Mucosa of rectum (tissue), 2 donors: ENCODE measurements around the gene AKAP13.

Experiments used
- H3K27ac ChIP-seq, 2 donors: one replicate each; pipeline ENCODE4 v1.7.0; 2013; ENCODE audit warnings: inconsistent platforms in 2 of 2, low read depth in 2 of 2, low read length in 2 of 2
- H3K27me3 ChIP-seq, 2 donors: one replicate each; pipeline ENCODE4 v1.7.0; 2013; ENCODE audit warnings: low read length in 2 of 2; ENCODE audit not compliant: control insufficient read depth in 2 of 2, insufficient read depth in 2 of 2
- H3K36me3 ChIP-seq, 2 donors: one replicate each; pipeline ENCODE4 v1.7.0; 2013; ENCODE audit warnings: low read length in 2 of 2; ENCODE audit not compliant: control insufficient read depth in 2 of 2, insufficient read depth in 2 of 2
- H3K4me1 ChIP-seq, 2 donors: one replicate each; pipeline ENCODE4 v1.7.0; 2013; ENCODE audit warnings: low read length in 2 of 2, mild to moderate bottlenecking in 1 of 2; ENCODE audit not compliant: control insufficient read depth in 2 of 2, insufficient read depth in 2 of 2
- H3K4me3 ChIP-seq, 2 donors: one replicate each; pipeline ENCODE4 v1.7.0; 2013; ENCODE audit warnings: low read length in 2 of 2
- H3K9ac ChIP-seq, 2 donors: one replicate each; pipeline ENCODE4 v1.7.0; 2013; ENCODE audit warnings: low read length in 2 of 2, low read depth in 1 of 2, mild to moderate bottlenecking in 1 of 2
- H3K9me3 ChIP-seq, 2 donors: one replicate each; pipeline ENCODE4 v1.7.0; 2013; ENCODE audit warnings: low read length in 2 of 2; ENCODE audit not compliant: control insufficient read depth in 2 of 2
- donor health status: healthy.
- donor health status: Normal muscosa, but diverticular disease.

AKAP13 gene

GRCh38 chr15:85636351-85636750 is 255.9 kb downstream of the AKAP13 start:
- no peak overlapping the region for H3K27ac ChIP-seq
- H3K27me3 ChIP-seq, result no peaks in the 10 kb centered on the region
- H3K9ac ChIP-seq, result no peak overlapping the region
- H3K4me1 ChIP-seq, result peaks cover 16 to 24% of the 10 kb centered on the region in 2 donors
- no peaks in the 10 kb centered on the region for H3K9me3 ChIP-seq
- peaks cover 5 to 9% of the 10 kb centered on the region in 2 donors for H3K36me3 ChIP-seq
- no peak overlapping the region for H3K4me3 ChIP-seq

- Histone ChIP-seq H3K4me1 (peaks cover 22 to 27% of the 10 kb centered on the region in 2 donors), H3K27ac (peak overlapping the region in 1 of 2 donors; percentile 54), H3K9ac (no peak overlapping the region), H3K9me3 (no peaks in the 10 kb centered on the region), H3K4me3 (peak overlapping the region in 1 of 2 donors; percentile 3), H3K27me3 (no peaks in the 10 kb centered on the region), H3K36me3 (peaks cover 11 to 15% of the 10 kb centered on the region in 2 donors)
Measured at GRCh38 chr15:85639752-85640381, 259.5 kb downstream of the AKAP13 start.

DNA sequence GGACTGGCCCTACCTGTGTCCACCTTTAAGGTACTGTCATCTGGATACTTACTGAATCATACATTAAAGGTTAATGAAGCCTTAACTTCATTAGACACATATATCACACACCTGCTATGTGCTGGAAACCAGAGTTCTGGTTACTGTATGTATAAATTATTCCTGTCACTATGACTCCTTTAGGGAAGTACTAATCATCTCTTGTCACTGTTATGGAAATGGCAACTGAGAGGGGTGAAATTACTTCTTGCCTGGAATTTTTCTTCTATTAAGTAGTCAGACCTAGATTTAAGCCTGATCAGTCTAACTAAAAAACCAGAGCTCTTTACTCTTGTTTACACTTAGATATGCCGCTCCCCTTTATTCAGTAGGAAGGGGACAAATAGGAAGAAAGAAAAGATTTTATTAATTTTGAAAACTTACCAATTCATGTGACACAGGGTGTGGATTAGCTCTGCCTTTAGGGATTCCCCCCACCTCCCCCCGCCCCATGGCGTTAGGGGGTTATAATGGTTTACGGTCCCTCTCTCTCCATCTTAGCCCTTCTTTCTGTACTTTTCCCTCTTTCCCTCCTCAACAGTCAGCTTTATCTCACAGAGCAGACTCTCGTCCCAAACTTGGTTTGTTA is 261.8 kb downstream of the AKAP13 start:
- Histone ChIP-seq H3K4me3 (no peak overlapping the region), H3K4me1 (peaks cover 22 to 27% of the 10 kb centered on the region in 2 donors), H3K9me3 (no peaks in the 10 kb centered on the region), H3K9ac (peak overlapping the region; percentile 6 to 34), H3K27ac (peak overlapping the region; percentile 26 to 44), H3K36me3 (peaks cover 20 to 22% of the 10 kb centered on the region in 2 donors), H3K27me3 (no peaks in the 10 kb centered on the region)

- Histone ChIP-seq H3K4me1 (peaks cover 22 to 27% of the 10 kb centered on the region in 2 donors), H3K36me3 (peaks cover 20 to 22% of the 10 kb centered on the region in 2 donors), H3K4me3 (no peak overlapping the region), H3K27me3 (no peaks in the 10 kb centered on the region), H3K27ac (peak overlapping the region; percentile 26 to 44), H3K9me3 (no peaks in the 10 kb centered on the region), H3K9ac (peak overlapping the region in 1 of 2 donors; percentile 6)
Measured at GRCh38 chr15:85642693-85643066, 262.3 kb downstream of the AKAP13 start.

GRCh38 chr15:85646538-85647091 is 266.2 kb downstream of the AKAP13 start:
- Histone ChIP-seq H3K9me3 (no peaks in the 10 kb centered on the region), H3K27me3 (no peaks in the 10 kb centered on the region), H3K4me3 (no peak overlapping the region), H3K36me3 (peaks cover 13 to 24% of the 10 kb centered on the region in 2 donors), H3K27ac (peak overlapping the region in 1 of 2 donors; percentile 3), H3K4me1 (peaks cover 7 to 8% of the 10 kb centered on the region in 2 donors), H3K9ac (no peak overlapping the region)

- Histone ChIP-seq H3K9me3 (no peaks in the 10 kb centered on the region), H3K27me3 (no peaks in the 10 kb centered on the region), H3K36me3 (peaks cover 16 to 28% of the 10 kb centered on the region in 2 donors), H3K4me1 (no peaks in the 10 kb centered on the region), H3K9ac (peak overlapping the region in 1 of 2 donors; percentile 27), H3K27ac (peak overlapping the region in 1 of 2 donors; percentile 46), H3K4me3 (no peak overlapping the region)
Measured at GRCh38 chr15:85649372-85649771, 269.0 kb downstream of the AKAP13 start.

DNA sequence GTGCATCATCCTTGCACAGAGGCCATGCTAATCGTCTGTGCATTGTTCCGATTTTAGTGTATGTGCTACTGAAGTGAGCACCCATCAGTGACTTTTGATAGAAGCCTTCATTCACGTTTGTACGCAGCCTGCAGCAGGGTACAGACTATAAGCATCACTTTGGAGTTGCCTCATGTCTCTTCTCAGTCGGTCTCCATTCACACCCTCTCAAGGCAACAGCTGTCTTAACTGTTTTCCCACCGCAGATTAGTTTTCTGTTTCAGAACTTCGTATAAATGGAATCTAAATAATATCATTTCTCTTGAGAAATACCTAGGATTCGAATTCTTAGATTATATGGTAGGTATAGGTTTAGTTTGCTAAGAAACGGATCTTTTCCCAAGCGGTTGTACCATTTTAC is 271.1 kb downstream of the AKAP13 start:
- no peak overlapping the region for H3K27ac ChIP-seq
- H3K9me3 ChIP-seq, result no peaks in the 10 kb centered on the region
- no peaks in the 10 kb centered on the region for H3K27me3 ChIP-seq
- peaks cover 24 to 32% of the 10 kb centered on the region in 2 donors for H3K36me3 ChIP-seq
- no peak overlapping the region for H3K4me3 ChIP-seq
- H3K9ac ChIP-seq, result no peak overlapping the region
- no peaks in the 10 kb centered on the region for H3K4me1 ChIP-seq

DNA sequence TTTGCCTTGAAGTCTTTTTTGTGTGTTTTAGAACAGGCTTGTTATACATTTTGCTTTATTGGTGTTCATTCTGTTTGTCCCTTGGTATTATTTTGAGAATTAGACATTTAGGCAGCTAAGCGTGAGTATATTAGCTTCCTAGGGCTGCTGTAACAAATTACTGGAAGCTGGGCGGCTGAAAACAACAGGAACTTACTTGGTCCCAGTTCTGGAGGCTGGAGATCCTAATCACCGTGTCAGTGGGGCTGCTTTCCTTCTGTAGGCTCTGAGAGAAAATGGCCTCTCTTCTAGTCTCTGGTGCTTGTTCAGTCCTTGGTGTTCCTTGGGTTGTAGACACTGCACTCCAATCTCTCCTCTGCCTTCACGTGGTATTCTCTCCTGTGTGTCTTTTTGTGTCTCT is 272.1 kb downstream of the AKAP13 start:
- Histone ChIP-seq H3K4me3 (no peak overlapping the region), H3K36me3 (peaks cover 26 to 38% of the 10 kb centered on the region in 2 donors), H3K9ac (no peak overlapping the region), H3K9me3 (no peaks in the 10 kb centered on the region), H3K27me3 (no peaks in the 10 kb centered on the region), H3K4me1 (no peaks in the 10 kb centered on the region), H3K27ac (no peak overlapping the region)

DNA sequence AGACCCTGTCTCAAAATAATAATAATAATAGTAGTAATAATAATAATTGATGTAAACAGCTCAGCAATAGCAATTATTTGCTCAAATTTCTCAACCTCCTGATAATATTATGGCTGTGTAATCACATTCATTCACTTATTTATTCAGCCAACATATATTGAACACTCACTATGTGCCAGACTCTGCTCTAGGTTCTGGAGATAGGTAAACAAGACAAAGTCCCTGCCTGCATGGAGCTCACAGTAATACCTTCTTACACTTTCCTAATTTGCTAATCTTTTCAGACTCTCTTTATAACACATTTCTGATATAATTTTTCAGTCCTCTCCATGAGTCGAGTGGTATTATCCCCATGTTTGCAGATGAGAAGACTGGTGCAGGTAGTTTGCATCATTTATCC is 276.7 kb downstream of the AKAP13 start:
- Histone ChIP-seq H3K27me3 (no peaks in the 10 kb centered on the region), H3K4me1 (no peaks in the 10 kb centered on the region), H3K9me3 (no peaks in the 10 kb centered on the region), H3K27ac (no peak overlapping the region), H3K36me3 (peaks cover 48 to 52% of the 10 kb centered on the region in 2 donors), H3K9ac (no peak overlapping the region), H3K4me3 (no peak overlapping the region)

GRCh38 chr15:85658816-85659215 is 278.4 kb downstream of the AKAP13 start:
- no peak overlapping the region for H3K27ac ChIP-seq
- no peaks in the 10 kb centered on the region for H3K9me3 ChIP-seq
- H3K4me3 ChIP-seq, result no peak overlapping the region
- H3K36me3 ChIP-seq, result peaks cover 54 to 60% of the 10 kb centered on the region in 2 donors
- H3K9ac ChIP-seq, result no peak overlapping the region
- H3K27me3 ChIP-seq, result no peaks in the 10 kb centered on the region
- H3K4me1 ChIP-seq, result no peaks in the 10 kb centered on the region
